Measurements from ENCODE around the gene L3MBTL2. TPM values are rescaled to one million over a fixed set of nuclear protein-coding genes. Genes with fewer than 3 reads are reported as not detected.

Gene L3MBTL2
- total RNA-seq, 2 donors from 2014 or later, result 24.3 to 26.5 TPM

DNA sequence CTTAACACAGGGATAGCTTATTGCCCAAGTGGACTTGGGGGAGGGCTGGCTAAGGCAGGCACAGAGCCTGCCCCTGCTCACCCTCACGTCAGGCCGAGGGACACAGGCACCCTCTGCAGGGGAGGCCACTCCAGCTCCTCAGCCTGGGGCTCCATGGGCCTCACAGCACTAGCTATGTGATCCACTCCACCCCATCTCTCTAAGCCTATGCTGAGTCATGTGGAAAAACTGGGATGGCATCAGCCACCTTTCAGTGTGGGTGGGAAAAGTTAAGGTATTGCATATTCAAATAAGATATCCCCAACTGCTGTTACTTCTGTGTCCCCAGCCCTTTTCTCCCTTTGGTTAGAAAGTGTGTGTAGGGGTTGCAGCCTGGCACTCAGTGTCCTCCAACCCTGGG is 58.6 kb downstream of the L3MBTL2 start:
- no peak for DNase-seq
- H3K27ac Mint-ChIP-seq, result no peak overlapping the region
- H3K4me1 Mint-ChIP-seq, result no peaks in the 10 kb centered on the region
- peaks cover 86% of the 10 kb centered on the region for H3K36me3 Mint-ChIP-seq (ENCODE audit: low read depth)
- no peaks in the 10 kb centered on the region for H3K9me3 ChIP-seq (ENCODE audit: control insufficient read depth, low read length)
- no peak overlapping the region for H3K4me3 ChIP-seq (ENCODE audit: low read length)
- no peak overlapping the region for H3K27ac ChIP-seq (ENCODE audit: low read depth, low read length)
- WGBS, 2 experiments (ENCODE audit: insufficient coverage in 1 of 2, insufficient read length in 1 of 2), result 100% methylated on average over 2 of the region's 2 CpGs
- no peaks in the 10 kb centered on the region for H3K4me1 ChIP-seq (ENCODE audit: control insufficient read depth, insufficient read depth, low read length)
- TF ChIP-seq, protein P1, sequence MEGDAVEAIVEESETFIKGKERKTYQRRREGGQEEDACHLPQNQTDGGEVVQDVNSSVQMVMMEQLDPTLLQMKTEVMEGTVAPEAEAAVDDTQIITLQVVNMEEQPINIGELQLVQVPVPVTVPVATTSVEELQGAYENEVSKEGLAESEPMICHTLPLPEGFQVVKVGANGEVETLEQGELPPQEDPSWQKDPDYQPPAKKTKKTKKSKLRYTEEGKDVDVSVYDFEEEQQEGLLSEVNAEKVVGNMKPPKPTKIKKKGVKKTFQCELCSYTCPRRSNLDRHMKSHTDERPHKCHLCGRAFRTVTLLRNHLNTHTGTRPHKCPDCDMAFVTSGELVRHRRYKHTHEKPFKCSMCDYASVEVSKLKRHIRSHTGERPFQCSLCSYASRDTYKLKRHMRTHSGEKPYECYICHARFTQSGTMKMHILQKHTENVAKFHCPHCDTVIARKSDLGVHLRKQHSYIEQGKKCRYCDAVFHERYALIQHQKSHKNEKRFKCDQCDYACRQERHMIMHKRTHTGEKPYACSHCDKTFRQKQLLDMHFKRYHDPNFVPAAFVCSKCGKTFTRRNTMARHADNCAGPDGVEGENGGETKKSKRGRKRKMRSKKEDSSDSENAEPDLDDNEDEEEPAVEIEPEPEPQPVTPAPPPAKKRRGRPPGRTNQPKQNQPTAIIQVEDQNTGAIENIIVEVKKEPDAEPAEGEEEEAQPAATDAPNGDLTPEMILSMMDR (conservative IDR thresholded peaks at IDR 0.05), result no peak
- no peaks in the 10 kb centered on the region for H3K27me3 ChIP-seq (ENCODE audit: control insufficient read depth, insufficient read depth, low read length, poor library complexity, severe bottlenecking)
- H3K27me3 Mint-ChIP-seq (ENCODE audit: insufficient read depth), result no peaks in the 10 kb centered on the region
- H3K9ac ChIP-seq (ENCODE audit: extremely low read depth, low read length, poor library complexity, severe bottlenecking), result no peak overlapping the region
- H3K9me3 Mint-ChIP-seq, result no peaks in the 10 kb centered on the region
- peaks cover 87% of the 10 kb centered on the region for H3K36me3 ChIP-seq (ENCODE audit: control insufficient read depth, insufficient read depth, low read length)
- H3K4me3 Mint-ChIP-seq, result no peak overlapping the region

DNA sequence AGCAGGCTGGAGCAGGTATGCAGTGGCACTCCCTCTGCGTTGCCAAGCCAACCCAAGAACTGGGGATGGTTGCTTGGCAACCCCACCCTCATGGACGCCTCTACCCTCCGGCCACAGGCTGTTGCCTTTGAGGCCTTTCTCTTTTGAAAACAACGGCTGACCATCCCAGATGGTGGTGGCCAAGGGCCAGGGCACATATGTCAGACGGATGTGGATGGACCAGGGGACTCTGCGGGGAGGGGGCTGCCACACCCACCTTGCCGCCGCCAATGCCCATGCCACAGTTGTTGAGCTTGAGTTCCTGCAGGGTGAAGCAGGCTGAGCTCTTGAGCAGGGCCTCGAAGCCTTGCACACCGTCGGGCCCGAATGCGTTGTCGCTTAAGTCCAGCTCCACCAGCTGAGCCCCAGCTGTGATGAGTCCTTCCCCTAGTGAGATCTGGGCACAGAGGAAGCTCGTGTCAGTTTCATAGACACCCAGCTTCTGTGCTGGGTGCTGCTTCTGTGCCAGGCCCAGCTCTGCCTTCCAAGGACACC is 59.4 kb downstream of the L3MBTL2 start:
- peaks cover 86% of the 10 kb centered on the region for H3K36me3 ChIP-seq (ENCODE audit: control insufficient read depth, insufficient read depth, low read length)
- no peaks in the 10 kb centered on the region for H3K9me3 ChIP-seq (ENCODE audit: control insufficient read depth, low read length)
- no peaks in the 10 kb centered on the region for H3K27me3 ChIP-seq (ENCODE audit: control insufficient read depth, insufficient read depth, low read length, poor library complexity, severe bottlenecking)
- no peak overlapping the region for H3K9ac ChIP-seq (ENCODE audit: extremely low read depth, low read length, poor library complexity, severe bottlenecking)
- Mint-ChIP-seq H3K27ac (no peak overlapping the region), H3K9me3 (no peaks in the 10 kb centered on the region), H3K4me1 (no peaks in the 10 kb centered on the region), H3K36me3 (ENCODE audit: low read depth) (peaks cover 83% of the 10 kb centered on the region), H3K4me3 (no peak overlapping the region), H3K27me3 (ENCODE audit: insufficient read depth) (no peaks in the 10 kb centered on the region)
- WGBS, 2 experiments (ENCODE audit: insufficient coverage in 1 of 2, insufficient read length in 1 of 2), result 97 to 99% methylated on average over 13 to 15 of the region's 15 CpGs
- no peak for DNase-seq
- TF ChIP-seq, protein P1 (conservative IDR thresholded peaks at IDR 0.05), result no peak
- no peak overlapping the region for H3K4me3 ChIP-seq (ENCODE audit: low read length)
- H3K4me1 ChIP-seq (ENCODE audit: control insufficient read depth, insufficient read depth, low read length), result no peaks in the 10 kb centered on the region
- H3K27ac ChIP-seq (ENCODE audit: low read depth, low read length), result no peak overlapping the region

DNA sequence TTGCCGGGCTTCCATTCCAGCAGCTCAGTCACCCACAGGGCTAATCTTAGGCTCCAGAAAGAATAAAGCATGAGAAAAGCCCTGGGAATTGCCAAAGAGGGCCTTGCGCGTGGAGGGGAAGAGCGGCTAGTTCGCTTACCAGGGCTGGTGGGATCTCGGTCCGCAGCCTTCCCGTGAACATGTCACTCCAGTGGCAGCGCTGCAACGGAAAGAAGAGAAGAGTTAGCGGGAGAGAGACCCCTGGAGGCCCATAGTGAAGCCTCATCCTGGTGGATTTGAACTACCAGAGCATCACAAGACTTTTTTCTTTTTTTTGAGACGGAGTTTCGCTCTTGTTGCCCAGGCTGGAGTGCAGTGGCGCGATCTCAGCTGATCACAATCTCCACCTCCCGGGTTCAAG is 62.8 kb downstream of the L3MBTL2 start:
- WGBS, 2 experiments (ENCODE audit: insufficient coverage in 1 of 2, insufficient read length in 1 of 2), result 97% methylated on average over 16 of the region's 16 CpGs
- Histone ChIP-seq H3K4me3 (ENCODE audit: low read length) (no peak overlapping the region), H3K36me3 (ENCODE audit: control insufficient read depth, insufficient read depth, low read length) (peaks cover 74% of the 10 kb centered on the region), H3K27me3 (ENCODE audit: control insufficient read depth, insufficient read depth, low read length, poor library complexity, severe bottlenecking) (no peaks in the 10 kb centered on the region), H3K9me3 (ENCODE audit: control insufficient read depth, low read length) (no peaks in the 10 kb centered on the region), H3K4me1 (ENCODE audit: control insufficient read depth, insufficient read depth, low read length) (no peaks in the 10 kb centered on the region), H3K9ac (ENCODE audit: extremely low read depth, low read length, poor library complexity, severe bottlenecking) (no peak overlapping the region), H3K27ac (ENCODE audit: low read depth, low read length) (no peak overlapping the region)
- Mint-ChIP-seq H3K4me1 (no peaks in the 10 kb centered on the region), H3K4me3 (no peak overlapping the region), H3K36me3 (ENCODE audit: low read depth) (peaks cover 73% of the 10 kb centered on the region), H3K27me3 (ENCODE audit: insufficient read depth) (no peaks in the 10 kb centered on the region), H3K9me3 (no peaks in the 10 kb centered on the region), H3K27ac (no peak overlapping the region)
- DNase-seq, result no peak
- TF ChIP-seq, protein P1 (conservative IDR thresholded peaks at IDR 0.05), result peak; percentile 30

Data from endodermal cell (in vitro differentiated cells).